ENCODE data around the gene AKAP6.

The AKAP6 gene

GRCh38 chr14:32393119-32393518, 64.0 kb downstream of the AKAP6 start:
- no peak for DNase-seq (ENCODE audit: low read depth)
- TF ChIP-seq CTCF (IDR thresholded peaks at IDR 0.05; ENCODE audit: low read depth, low read length, missing control alignments), result no peak
- no peak overlapping the region for H3K4me3 ChIP-seq (ENCODE audit: low read depth, low read length)

- TF ChIP-seq CTCF (IDR thresholded peaks at IDR 0.05; ENCODE audit: low read depth, low read length, missing control alignments), result no peak
- DNase-seq (ENCODE audit: low read depth), result no peak
- H3K4me3 ChIP-seq (ENCODE audit: low read depth, low read length), result no peak overlapping the region
These were observed 64.9 kb downstream of the AKAP6 start for GRCh38 chr14:32394038-32394437.

GRCh38 chr14:32396885-32397284, 67.8 kb downstream of the AKAP6 start:
- no peak for TF ChIP-seq CTCF (IDR thresholded peaks at IDR 0.05; ENCODE audit: low read depth, low read length, missing control alignments)
- no peak for DNase-seq (ENCODE audit: low read depth)
- H3K4me3 ChIP-seq (ENCODE audit: low read depth, low read length), result no peak overlapping the region

GRCh38 chr14:32397861-32398640, 69.0 kb downstream of the AKAP6 start:
- no peak for TF ChIP-seq CTCF (IDR thresholded peaks at IDR 0.05; ENCODE audit: low read depth, low read length, missing control alignments)
- DNase-seq (ENCODE audit: low read depth), result no peak
- H3K4me3 ChIP-seq (ENCODE audit: low read depth, low read length), result no peak overlapping the region

- no peak for TF ChIP-seq CTCF (IDR thresholded peaks at IDR 0.05; ENCODE audit: low read depth, low read length, missing control alignments)
- no peak overlapping the region for H3K4me3 ChIP-seq (ENCODE audit: low read depth, low read length)
- no peak for DNase-seq (ENCODE audit: low read depth)
These were observed 70.8 kb downstream of the AKAP6 start for GRCh38 chr14:32399920-32400319.

GRCh38 chr14:32400480-32400879, 71.4 kb downstream of the AKAP6 start:
- no peak overlapping the region for H3K4me3 ChIP-seq (ENCODE audit: low read depth, low read length)
- no peak for TF ChIP-seq CTCF (IDR thresholded peaks at IDR 0.05; ENCODE audit: low read depth, low read length, missing control alignments)
- DNase-seq (ENCODE audit: low read depth), result no peak

GRCh38 chr14:32403021-32403420, 73.9 kb downstream of the AKAP6 start:
- no peak for DNase-seq (ENCODE audit: low read depth)
- TF ChIP-seq CTCF (IDR thresholded peaks at IDR 0.05; ENCODE audit: low read depth, low read length, missing control alignments), result no peak
- no peak overlapping the region for H3K4me3 ChIP-seq (ENCODE audit: low read depth, low read length)

Data from GM12864 (cell line).